Astrocyte of the hippocampus (primary cell): Measurements from ENCODE around the gene LHX5.
"Not testable (repeated sequence)": the region's sequence is repeated elsewhere in the genome, so short reads cannot be mapped to it uniquely, and the experiment has no call there.

ENCODE experiments used
- DNase-seq: peaks from one replicate; pipeline ENCODE4 v3.0.0; 2011; ENCODE audit warnings: low read depth, low spot score

LHX5 gene

DNA sequence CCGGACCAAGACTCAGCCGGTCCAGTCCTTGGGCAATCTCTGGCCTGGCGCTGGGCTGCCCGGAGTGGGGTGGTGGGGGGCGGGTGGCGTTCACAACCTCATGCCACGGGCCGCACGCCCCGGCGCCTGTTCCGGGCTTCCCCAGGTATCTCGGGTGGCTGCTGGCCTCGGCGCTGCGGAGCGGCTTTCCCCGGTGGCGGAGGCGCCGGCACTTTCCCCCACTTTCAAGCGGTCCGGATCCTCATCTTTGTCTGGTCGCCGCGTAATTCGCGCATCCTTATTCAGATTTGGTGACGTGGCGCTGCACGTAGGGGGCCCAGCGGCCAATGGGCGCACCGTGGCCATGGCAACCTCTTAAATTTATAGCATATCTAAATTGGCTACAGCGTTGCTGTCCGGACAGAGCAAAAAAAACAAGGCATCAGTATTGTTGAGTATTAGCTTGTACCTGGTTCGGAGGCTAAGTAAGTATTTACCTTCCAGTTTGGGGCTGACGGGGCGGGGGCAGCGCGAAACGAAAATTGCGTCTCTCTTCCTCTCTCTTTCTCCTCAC, at the start of gene LHX5:
LHX5 (minus strand) TSS at position 253 of the 553 bp plus-strand sequence. CDS start 373 bp downstream, outside the sequence.
- no peak for DNase-seq

DNA sequence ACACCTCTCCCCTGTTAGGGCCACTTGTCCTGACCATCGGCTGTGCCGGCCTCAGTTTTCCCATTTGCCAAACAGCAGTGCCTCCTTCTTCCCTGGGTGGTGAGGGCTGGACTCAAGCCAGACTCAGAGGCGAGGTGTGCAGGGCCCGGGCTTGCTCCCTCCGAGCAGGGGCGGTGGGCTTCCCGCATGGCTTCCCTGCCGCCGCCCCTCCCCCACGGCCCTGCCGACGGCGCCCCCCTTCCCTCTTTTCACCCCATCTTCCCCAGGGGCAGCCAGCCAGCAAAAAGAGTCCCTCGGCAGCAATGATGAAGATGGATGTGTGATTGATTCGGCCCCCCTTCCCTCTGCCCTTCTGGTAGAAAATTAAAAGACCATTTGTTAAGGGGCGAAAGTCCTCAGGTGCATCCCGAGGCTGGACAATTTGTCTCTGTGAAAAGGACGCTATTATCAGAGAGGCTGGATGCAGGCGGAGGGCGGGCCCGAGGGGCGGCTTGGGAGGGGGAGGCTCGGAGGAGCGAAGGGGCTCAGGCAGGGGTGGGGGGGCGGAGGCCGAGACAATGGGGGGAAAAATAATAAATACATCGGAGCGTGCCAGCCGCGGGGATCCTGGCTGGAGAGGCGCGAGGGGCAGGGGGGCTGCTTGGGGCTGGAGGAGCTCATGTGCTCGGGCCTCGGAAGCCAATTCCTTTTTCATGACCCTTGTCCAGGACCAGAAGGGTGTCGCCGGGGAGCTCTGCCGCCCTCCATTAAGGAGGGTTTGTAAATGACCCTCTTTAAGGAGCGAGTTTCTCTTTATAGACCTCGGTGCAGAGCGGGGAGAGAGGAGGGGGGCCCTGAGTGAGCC, 48.0 kb upstream of the LHX5 start:
- no peak for DNase-seq

DNA sequence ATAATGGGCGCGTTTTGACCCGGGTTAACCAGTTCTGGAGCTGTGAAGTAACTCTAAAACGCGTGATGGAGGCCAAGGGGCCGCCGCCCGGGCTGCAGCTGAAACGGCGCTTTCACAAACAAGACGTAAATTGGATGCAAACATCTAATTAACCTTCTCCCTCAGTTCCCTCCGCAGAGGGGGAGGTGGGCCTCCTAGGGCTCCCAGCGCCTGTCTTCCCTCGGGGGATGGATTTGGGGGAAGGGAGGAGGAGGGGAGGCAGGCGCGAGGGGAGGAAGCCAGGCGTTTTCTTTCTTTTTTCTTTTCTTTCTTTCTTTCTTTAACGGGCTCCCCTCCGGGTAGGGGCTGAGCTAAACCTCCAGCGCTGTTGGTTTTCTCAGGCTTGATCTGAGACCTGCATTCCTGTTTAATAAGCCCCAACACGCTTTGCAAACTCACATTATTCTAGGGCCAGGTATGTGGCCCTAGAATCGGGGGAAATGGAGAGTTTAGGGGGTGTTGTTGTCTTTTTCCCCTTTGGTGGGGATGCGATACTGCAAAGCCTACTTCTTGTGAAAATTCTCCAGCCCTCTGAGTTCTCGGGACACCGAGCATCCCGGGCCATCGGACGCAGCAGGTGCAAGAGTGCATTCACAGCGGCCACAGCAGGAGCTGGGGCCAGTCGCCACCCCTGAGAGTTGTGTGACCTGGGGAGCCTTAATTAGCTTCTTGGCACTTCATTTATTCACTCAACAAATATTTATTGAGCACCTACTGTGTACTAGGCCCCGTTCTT, 43.6 kb upstream of the LHX5 start:
- DNase-seq: no peak

DNA sequence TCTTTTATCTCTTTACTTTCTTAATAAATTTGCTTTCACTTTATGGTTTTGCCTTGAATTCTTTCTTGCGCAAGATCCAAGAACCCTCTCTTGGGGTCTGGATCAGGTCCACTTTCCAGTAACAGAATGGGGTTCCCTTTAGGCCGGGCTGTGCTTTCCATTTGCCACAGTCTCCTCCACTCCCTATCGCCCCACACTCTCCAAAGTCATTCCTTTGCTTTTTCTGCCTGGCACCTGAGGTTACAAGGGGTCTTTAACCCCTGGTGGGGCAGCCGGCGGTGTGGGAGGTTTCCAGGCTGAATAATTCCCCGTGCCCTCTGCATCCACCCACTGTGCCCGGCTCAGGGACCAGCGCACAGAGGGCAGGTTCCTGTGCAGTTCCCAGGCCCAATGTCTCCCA, 42.9 kb upstream of the LHX5 start:
- no peak for DNase-seq

DNA sequence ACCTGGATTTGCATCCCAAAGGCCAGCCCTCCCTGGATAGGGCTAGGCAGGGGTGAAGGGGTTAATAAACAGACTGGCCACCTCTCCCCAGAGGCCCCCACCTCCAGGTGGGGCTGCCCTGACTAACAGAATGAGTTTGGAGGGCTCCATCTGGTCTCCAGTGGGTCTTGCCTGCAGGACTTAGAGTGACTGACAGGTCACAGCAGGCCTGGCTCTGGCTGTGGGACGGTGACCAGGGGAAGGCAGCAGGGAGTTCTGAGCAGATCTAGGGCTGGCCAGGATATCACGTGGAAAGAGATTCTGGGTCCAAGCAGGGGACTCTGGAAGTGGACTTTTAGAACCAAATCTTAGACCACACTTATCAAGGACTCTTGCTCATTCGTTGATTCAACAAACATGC, 40.9 kb upstream of the LHX5 start:
- no peak for DNase-seq

DNA sequence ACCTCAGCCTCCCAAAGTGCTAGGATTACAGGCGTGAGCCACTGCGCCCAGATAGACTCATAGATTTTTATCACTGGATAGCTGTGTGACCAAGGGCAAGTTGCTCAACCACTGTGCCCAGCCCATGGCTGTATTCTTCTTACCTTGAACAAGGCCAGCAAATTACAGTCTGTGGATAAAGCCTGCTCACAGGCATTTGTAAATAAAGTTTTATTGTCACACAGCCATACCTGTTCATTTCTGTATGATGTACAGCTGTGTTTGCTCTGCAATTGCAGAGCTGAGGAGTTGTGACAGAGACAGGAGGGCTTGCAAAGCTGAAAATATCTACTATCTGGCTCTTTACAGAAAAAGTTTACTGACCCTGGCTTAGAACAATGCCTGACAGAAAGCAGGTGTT, 35.2 kb upstream of the LHX5 start:
- no peak for DNase-seq

DNA sequence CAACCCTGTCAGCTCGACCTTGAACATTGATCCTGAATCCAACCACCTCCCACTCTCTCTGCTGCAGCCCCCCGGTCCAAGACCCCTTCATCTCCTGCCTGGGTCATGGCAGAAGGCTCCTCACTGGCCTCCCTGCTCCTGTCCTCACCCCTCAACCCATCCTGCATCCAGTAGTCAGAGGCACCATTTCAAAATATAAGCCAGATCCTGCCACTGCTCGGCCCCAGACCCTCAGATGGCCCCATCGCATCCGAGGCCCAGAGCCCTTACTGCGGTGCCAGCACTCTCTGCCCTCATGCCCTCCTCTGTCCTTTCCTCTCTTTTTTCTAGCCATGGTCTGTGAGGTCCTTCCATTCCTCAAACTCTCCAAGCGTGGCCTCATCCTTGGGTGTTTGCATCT, 34.3 kb upstream of the LHX5 start:
- DNase-seq: no peak

DNA sequence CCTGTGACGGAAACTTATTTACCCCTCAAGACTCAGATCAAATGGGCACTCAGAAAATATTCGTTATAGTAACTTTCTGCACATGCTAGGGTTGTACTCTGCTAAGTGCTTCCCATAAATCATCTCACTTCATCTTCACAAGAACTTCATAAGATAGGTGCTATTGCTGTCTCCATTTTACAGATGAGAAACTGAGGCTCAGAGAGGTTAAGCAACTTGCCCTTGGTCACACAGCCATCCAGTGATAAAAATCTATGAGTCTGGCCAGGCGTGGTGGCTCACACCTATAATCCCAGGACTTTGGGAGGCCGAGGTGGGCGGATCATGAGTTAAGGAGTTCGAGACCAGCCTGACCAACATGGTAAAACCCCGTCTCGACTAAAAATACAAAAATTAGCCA, 33.2 kb upstream of the LHX5 start:
- no peak for DNase-seq

DNA sequence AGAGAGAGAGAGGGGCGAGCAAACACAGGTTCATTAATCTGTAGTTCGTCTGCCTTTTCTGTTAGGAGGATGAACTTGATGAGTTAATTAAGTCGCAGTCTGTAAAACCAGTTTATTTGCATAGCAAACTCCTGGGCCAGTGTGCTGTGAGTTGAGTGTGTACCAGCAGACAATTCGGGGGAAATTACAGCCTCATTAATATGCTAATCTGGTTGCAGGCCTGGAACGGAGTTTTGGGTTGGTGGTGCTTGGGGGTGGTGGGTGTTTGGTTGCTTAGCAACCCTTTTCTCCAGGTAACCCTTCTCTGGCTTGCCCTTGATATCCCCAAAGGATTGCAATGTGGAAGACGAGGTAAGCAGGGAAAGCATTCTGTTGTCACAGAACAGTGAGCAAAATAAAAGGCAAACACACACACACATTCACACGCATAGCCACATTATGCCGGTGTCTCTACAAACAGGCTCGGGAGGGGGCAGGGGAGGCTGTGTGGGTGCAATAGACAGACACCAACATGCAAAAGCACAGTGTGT, 29.2 kb upstream of the LHX5 start:
- no peak for DNase-seq

DNA sequence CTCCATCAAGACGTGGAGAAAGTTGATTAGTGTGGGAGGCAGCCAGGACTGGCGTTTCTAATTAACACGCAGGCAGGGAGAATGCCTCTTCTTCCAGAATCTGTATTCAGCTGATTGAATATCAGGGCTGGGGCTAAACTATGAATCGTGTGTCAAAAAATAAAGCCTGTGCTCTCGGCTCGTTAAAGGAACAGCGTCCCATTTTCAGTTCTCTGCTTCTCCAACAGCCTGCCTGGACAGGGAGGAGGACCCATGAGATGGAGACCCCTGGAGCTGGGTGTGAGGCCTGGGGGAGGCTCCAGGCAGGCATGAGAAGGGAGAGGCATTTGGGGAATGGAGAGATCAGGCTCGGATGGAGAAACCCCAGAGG, 28.6 kb upstream of the LHX5 start:
- no peak for DNase-seq

DNA sequence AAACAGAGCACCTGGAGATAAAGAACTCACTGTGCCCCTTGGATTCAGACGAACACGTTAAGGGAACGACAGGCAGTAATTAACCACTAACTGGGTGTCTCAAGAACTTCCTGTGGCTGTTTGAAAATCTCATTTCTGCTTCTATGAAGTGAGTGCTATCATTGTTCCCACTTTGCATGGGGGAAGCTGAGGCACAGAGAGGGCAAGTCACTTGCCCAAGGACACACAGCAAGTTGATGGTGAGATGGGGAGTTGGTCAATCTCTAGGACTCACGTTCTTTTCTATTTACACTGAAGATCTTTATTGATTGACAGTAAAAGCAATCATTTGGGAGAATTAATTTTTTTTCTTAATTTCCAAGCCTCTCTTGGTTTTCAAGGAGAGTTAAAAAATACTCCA, 26.8 kb upstream of the LHX5 start:
- DNase-seq: no peak

DNA sequence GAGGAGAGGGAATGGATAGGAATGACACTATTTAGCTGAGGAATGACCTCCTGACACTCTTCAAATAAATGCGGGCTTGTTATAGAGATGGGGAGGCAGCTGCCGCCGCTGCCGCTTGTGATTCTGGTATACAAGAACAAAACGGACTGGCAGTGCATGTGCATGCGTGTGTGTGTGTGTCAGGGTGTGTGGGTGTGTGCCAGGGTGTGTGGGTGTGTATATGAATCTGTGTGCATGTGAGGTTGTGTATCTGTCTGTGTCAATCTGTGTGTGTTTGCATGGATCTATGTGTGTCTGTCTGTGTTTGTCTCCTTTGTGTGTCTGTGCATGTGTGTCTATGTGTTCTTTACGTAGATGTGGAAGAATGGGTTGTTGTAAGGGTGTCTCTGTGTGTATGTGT, 26.0 kb upstream of the LHX5 start:
- DNase-seq: no peak

DNA sequence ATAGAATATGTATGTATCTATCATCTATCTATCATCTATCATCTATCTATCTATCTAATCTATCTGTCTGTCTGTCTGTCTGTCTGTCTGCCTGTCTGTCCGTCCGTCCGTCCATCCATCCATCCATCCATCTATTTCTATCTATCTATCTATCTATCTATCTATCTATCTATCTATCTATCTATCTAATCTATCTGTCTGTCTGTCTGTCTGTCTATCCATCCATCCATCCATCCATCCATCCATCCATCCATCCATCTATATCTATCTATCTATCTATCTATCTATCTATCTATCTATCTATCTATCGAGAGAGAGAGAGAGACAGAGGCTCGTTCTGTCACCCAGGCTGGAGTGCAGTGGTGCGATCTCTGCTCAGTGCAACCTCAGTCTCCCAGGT, 24.3 kb upstream of the LHX5 start:
- DNase-seq: not testable (repeated sequence)

DNA sequence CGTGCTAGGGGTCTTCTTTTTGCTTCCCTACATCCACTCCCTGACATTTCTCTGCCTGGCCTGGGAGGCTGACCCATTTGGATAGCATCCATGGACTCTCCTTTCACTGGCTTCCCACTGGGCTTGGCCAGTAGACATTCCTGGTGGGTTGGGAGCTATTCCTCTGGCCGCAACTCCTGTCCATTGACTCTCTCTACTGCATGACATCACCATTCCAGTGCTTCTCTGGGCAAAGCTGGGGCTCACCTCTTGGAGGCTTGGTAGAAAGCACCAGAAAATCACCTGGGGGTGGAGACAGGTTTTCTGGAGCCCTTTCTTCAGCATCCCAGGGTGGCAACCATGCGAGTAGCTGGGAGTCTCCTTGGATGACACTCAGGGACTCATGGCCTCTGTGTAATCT, 16.7 kb upstream of the LHX5 start:
- no peak for DNase-seq

DNA sequence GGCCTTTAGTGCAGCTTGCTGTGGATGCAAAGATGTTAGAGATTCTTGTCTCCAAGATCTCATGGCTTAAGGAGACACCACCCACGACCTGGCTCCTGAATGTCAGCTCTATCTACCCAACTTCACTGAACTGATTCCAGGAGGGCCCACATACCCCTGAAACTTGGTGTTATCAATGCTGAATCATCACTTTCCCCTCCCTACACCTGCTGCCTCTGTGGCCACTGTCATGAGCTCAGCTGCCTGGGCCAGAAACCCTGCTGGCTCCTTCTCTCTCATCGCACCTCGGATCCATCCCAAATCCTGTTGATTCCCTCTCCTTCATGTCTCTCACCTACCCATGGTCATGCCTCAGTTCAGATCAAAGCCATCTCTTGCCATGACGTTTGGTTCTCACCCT, 15.1 kb upstream of the LHX5 start:
- no peak for DNase-seq

DNA sequence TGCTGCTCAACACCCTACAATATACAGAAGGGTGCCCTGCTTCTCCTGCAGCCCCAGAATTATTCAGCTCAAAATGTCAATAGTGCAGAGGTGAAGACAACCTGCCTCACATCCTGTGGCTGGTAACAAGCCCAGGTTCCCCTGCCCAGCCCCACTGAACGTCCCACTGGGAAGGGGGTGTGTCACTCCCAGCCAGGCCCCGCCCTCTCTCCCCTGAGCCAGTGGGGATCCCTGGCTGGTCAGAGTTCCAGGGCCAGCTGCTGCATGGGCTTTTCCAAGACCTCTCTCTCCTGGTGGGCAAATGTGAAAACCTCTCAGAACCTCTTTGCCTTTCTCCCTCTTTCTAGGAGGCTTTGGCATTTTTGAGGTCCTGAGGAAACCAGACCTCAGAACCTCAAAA, 13.7 kb upstream of the LHX5 start:
- DNase-seq: no peak

DNA sequence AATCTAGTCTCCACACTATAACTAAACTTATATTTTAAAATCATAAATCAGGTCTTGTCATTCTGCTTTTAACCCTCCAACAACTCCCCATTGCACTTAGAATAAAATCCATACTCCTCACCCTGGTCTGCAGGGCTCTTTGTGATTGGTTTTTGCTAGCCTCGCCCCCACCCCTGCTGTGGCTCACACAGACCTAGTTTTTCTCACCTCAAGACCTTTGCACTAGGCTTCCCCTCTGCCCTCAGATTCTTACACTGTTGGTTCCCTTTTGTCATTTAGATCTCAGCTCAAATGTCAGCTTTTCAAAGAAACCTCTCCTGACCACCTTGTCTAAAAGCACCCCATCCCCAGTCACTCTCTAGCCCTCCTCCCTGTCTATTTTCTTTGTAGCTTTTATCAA, 10.7 kb upstream of the LHX5 start:
- DNase-seq: no peak

DNA sequence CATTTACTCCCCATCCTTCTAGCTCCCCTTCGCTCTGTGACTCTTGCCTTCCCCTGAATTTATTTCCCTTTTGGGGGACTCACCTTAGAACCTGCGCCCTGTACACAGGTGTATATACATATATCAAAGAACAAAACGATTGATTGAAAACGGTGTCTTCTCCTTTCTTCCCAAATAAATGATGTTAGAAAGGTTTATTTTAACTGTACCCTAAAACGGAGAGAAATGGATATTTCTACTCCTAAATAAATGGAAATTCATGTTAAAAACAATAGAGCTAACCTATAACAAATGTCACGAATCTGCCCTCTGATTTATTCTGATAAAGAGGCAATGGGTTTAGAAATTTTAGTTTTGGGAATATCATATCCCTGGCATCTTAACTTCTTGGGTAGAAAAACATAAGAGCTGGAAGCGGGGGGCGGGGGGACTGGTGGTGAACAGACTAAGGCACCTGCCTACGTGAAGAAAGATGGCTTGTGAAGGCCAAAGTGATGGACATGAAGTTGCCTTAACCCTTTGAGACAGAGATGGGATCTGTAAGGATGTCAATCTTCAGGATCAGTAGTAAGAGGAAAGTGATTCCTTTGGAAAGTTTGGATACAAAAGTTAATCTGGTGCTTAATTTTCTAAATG, 8.8 kb upstream of the LHX5 start:
- no peak for DNase-seq

DNA sequence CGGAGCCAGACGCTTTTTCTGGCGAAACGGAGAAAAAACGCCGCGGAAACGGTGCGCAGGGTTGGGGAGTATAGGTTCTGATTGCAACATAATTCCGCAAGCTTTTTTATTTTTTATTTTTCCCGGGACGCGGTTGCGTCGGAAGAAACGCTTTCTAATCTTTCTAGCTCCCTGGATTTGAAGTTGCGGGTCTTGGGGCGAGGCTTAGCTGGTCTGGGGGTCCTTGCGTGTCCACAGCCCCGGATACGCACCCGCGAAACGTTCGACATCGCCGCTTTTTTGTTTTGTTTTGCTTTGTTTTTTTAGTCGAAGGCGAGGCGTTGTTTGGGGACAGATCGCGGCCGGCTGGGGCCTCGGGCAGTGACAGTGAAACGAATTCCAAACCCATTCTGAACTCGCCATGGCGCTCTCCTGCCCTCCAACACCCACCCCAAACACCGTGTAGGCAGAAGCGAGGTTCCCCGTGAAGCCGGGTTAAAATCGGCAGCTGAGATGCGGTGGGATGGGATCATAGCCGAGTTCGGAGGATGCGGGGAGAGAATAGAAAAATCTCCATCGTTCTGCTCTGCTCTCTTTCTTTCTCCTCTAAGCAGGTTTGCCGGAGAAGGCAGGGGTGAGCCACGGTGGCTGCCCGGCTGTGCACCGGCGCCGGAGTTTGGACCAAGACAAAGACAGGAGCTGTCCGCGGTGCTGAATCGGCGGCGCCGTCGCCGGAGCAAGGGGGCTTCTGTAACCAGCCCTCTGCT, 8.1 kb upstream of the LHX5 start:
- DNase-seq: peak; percentile 83

DNA sequence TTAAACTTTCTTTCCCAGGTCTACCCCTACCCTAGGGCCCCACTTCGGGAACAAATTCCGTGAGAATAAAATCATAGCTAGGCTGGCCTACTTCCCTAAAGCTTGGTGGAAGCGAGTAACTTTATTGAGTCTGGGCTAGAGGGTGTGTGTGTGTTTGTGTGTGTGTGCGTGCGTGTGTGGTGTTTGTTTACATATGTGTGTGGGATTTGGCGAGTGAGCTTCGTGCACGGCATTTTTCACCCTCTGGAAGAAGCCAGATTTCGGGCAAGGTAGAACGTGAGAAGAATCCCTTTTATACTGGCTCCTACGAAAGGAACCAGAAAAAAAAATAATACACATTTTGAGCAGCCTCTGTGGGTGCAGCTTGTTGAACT, 7.5 kb upstream of the LHX5 start:
- no peak for DNase-seq

DNA sequence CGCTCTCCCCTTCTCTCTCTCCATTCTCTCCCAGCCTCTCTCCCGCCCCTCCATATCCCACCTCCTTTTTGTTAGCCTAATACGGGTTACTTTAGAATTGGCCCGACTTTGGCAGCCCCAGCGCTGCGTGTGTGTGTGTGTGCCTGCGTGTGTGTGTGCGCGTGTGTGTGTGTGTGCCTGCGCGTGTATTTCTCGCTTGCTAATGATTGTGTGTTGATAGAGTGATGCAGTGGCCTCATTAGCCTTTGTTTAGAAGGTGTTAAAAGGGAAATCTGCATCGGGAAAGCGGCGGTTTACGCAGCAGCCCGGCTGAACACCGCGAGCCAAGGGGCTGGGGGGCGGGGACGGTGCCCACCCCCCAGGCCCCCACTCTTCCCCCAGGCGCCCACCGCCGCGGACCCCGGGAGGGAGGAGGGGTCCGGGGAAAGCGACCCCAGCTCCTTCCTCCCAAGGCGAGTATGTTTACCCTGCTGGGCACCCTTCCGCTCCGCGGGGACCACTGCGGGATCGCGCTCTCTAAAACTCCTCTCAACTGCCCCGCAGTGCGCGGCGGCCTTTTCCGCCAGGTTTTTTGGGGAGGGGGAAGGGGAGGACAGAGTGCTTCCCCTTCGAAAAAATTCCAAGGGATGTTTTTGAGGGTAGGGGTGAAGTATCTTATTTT, 6.8 kb upstream of the LHX5 start:
- DNase-seq: no peak
